GM11168 (cell line): ENCODE results near the gene SLC10A4.
"Not testable (repeated sequence)": the region's sequence is repeated elsewhere in the genome, so short reads cannot be mapped to it uniquely, and the experiment has no call there.

Source experiments
- in situ Hi-C: fragments of 300-500 bp; cut with MboI; formaldehyde crosslinking; loops from one replicate; pipeline ENCODE4 v1.12.0; 2022; ENCODE audit warnings: low sequenced_read_pairs; ENCODE audit not compliant: unreplicated experiment

SLC10A4 gene, protein sequence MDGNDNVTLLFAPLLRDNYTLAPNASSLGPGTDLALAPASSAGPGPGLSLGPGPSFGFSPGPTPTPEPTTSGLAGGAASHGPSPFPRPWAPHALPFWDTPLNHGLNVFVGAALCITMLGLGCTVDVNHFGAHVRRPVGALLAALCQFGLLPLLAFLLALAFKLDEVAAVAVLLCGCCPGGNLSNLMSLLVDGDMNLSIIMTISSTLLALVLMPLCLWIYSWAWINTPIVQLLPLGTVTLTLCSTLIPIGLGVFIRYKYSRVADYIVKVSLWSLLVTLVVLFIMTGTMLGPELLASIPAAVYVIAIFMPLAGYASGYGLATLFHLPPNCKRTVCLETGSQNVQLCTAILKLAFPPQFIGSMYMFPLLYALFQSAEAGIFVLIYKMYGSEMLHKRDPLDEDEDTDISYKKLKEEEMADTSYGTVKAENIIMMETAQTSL

DNA sequence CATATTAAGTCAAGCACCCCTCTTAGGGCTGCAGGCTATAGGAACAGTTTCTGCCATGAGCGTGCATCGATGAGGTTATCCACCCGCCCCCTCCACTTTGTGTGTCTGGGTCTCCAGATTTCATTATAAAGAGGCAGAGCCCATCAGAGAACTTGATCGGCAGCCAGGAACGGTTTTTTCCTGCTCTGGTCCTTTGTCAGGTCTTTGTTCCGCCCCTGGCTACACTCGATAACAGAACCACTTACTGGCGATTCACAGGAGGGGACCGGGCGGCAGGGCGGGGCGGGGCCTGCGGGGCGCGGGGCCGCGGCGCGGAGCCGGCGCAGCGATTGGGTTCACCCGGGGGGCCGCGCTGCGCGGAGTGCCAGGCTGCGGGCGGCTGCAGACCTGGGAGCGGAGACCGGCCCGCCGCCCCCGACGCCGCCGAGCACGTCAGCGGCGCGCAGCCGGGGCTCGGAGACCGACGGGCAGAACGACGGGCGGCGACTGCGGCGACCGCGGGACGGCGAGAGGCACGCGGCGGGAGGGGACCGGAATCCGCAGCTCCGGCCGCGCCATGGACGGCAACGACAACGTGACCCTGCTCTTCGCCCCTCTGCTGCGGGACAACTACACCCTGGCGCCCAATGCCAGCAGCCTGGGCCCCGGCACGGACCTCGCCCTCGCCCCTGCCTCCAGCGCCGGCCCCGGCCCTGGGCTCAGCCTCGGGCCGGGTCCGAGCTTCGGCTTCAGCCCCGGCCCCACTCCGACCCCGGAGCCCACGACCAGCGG, at the start of gene SLC10A4:
TSS of gene SLC10A4 (plus strand) at position 338 of the 771 bp plus-strand sequence. CDS start at position 557, 219 bp downstream.
- in situ Hi-C loops, result no loop called here

DNA sequence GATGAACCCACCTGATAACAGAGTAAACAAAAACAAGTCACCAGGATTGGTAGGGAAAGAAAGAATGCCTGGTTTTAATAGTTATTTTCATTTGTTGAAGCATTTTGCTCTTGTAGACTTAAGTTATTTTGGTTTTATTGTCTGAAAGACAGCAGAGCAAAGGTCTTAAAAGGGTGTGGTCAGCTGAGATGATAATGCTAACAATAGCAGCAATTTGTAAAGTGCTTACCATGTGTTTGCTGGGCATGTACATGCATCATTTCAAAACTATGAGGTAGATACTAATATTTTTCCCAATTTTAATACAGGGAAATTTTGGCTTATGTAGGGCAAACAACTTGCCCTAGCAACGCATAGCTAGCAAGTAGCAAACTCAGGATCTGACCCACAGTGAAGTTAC, 46.8 kb upstream of the SLC10A4 start:
- in situ Hi-C loops, result no loop called here

DNA sequence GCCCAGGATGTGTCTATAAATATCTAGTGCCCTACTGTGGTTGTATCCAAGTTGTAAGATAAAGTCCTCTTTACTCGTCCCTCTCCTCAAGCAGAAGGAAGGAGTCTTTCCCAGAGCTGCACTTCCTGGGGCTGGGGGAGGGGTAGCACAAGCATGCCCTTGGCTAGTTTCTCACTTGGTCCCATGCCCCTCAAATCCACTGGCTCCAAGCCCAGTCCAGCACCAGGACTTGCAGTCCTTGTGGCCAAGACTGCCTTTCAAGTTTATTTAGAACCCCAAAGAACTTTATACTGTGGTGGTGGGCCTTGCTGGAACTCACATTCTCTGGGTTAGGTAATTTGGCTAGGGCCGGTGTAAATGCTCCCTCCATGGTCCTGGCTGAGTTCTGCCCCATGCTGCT, 43.2 kb upstream of the SLC10A4 start:
- in situ Hi-C loops, result no loop called here

DNA sequence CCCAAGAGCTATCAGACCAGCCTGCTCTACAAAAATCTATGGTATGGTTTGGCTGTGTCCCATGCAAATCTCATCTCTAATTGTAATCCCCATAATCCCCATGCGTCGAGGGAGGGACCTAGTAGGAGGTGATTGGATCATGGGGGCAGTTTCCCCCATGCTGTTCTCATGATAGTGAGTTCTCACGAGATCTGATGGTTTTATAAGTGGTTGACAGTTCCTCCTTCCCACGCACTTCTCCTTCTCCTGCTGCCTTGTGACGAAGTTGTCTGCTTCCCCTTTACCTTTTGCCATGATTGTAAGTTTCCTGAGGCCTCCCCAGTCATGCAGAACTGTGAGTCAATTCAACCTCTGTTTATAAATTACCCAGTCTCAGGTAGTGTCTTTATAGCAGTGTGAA, 42.2 kb upstream of the SLC10A4 start:
- in situ Hi-C loops, result not testable (repeated sequence)

DNA sequence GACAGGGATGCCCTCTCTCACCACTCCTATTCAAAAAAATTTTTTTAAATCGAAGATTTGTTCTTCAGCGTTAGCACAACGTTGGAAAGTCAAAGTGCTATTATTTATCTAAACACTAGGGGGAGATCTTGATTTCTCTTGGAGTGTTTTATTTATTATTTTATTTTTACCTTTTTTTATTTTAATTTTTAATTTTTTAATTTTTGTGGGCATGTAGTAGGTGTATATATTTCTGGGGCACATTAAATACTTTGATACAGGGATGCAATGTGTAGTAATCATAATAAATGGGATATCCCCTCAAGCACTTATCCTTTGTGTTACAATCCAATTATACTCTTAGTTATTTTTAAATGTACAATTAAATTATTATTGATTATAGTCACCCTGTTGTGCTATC, 37.4 kb upstream of the SLC10A4 start:
- in situ Hi-C loops, result no loop called here

DNA sequence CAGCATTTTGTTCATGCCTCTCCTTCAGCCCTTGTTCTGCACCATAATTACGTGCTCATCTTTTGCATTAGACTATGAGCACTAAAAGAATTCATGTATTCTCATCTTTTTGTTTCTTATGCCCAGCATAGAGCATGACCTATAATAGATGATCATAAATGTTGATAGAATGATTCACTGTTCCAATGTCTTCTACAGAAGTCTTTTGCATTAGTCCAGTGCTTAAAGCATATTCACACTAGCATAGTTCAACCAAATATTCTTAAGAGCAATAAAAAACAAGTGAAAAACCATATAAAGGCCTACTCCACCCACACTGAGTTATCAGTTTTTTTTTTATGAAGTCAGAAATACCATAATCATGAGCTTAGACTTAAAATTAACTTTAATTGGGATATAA, 36.5 kb upstream of the SLC10A4 start:
- in situ Hi-C loops, result no loop called here

DNA sequence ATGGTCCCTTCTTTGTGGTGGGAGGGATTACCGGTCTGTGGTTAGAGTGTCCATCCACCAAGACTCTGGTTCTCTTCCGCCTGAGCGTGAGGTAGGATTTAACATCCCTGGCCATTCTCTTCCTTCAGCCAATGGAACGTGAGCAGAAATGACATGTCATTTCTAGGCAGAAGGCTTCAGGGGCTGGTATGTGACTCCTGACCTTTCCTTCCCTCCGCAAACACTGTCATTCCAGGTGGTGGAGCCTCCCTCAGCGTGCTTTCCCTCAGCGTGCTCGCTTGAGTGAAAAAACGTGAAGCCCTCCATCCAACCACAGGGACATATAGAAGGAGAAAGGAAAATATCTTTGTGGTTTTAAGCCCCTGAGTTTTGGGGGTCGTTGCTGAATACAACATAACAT, 34.0 kb upstream of the SLC10A4 start:
- in situ Hi-C loops, result no loop called here

DNA sequence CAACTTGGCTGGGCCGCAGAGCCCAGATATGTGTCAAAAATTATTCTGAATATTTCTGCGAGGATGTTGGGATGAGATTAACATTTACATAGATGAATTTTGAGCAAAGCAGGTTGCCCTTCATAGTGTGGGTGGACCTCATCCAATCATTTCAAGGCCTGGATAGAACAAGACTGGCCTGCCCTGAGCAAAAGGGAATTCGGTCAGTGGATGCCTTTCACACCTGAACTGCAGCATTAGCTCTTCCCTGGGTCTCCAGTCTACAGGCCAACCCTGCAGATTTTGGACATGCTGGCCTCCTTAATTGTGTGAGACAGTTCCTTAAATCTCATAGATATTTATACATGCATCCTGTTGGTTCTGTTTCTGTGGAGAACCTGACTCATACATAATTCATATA, 32.4 kb upstream of the SLC10A4 start:
- in situ Hi-C loops, result no loop called here

DNA sequence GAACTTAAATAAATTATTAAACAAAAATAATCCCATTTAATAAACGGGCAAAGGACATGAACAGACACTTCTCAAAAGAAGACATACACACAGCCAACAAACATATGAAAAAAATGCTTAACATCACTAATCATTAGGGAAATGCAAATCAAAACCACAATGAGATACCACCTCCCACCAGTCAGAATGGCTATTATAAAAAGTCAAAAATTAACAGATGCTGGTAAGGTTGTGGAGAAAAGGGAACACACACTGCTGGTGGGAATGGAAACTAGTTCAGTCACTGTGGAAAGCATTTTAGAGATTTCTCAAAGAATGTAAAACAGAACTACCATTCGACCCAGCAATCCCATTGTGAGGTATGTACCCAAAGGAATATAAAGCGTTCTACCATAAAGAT, 31.5 kb upstream of the SLC10A4 start:
- in situ Hi-C loops, result not testable (repeated sequence)

DNA sequence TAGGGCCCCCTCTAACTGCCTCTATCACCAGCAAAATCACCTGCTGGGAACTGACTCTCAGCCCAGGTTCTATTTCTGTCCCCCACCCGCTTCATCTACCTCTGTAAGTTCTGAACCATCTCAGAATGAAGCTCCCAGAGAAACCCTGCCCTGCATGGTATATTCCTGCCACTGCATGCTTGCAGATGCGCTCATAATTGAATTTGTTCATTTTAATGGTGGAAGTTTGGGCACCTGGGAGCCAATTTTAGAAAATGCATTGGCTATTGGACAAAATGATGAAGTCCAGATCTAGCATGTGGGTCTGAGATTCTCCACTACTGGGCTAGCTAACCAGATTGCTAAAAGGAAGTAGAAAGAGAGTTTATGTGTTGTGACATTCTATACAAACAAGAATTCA, 28.6 kb upstream of the SLC10A4 start:
- in situ Hi-C loops, result no loop called here

DNA sequence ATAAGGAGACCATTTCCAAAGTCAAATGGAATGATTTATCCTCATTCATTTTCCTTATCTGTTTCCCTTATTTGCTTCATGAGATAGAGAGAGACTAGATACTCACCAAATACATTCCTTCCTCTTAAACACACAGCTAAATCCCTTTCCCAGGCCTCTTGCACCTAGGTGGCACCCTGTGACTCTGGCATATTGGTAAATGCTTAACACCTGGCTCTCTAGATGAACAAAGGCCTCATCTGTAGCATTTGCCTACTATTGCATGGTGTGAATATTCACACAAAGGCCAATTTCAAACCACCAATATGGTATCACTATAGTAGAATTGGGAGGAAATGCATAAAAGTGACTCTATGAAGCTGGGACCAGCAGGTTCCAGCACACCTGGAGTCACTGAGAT, 22.1 kb upstream of the SLC10A4 start:
- in situ Hi-C loops, result no loop called here

DNA sequence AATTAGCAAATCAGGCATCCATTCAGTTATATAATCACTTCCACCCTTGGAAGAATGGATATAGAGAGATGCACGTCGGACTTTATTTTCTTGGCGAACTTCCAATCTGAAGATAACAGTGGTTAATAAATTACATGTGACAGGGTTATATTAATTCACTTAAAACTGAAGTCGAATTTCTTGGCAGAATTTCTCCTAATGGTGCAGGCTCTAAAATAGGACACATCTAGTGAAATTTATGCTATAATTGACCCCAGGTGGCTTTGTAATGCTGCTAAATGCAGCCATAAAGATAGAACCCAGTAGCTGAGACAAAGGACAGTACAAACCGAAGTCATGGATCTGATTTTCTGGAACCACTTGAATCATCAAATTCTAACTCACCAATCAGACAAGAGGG, 20.8 kb upstream of the SLC10A4 start:
- in situ Hi-C loops, result no loop called here

DNA sequence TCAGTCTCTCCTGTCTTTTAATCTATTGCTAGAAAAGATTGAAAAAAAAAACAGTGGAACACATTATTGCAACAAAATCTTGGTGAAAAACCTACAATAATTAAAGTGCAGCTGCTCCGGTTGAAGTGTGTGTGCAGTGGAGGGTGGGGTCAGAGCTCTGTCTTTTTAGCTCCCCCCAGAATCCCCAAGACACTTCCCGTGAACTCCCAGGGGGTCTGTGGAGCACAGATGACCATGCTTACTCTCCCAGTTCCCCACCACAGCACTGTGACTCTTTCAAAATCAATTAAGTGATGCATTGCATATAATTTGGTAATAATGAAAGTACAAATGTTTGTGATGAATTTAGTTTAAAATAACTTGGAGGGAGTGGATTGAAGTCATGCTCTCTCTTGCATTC, 15.7 kb upstream of the SLC10A4 start:
- in situ Hi-C loops, result no loop called here

DNA sequence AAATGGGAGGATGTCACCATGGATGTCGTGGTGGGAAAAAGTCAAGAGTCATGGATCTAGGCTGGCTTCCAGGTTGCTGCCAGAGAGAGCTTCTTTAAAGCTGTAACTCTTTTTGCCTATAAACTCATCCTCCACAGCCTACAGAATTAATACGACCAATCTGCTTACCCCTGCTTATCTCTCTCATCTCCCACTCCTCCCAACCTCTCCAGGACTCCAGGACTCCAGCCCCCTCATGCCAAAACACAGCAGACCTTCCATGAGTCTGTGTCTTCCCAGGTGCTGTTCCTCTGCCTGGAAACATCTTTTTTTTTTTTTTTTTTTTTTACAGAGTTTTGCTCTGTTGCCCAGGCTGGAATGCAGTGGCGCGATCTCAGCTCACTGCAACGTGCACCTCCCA, 15.3 kb upstream of the SLC10A4 start:
- in situ Hi-C loops, result no loop called here

DNA sequence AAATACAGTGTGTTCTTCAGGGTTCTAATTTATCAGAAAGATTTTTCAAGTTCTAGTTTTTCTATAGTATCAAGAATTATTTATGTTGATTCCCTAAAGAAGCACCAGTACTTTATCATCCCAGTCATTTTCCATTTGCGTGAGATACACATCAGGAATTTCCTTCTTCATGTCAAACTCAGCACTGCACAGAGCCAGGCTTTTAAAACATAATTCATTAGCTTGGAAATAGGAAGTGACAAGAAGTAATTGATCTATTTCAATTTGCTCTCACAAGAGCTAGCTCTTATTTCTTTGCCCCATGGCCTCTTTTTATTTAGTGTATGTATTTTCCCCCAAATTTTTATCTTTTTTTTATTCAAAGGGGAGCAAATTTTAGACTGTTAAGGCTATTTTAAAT, 13.0 kb upstream of the SLC10A4 start:
- in situ Hi-C loops, result no loop called here

DNA sequence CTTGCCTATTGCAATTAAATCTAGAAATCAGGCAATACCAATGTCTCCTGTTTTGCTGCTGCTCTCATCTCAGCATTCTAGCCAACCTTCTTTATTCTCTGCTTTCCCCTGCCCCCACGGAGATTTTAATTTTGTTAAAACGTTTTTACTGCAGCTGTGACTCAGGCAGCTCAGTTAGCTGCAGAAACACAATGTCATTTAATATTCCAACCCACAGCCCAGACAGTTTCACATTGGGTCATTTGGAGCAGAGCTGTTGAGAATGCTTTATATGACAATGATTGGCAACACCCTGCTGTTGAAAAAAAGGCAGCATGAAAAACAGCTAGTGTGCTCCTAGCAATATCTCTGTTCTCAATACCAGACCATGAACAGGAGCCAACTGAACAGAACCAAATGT, 12.6 kb upstream of the SLC10A4 start:
- in situ Hi-C loops, result no loop called here

DNA sequence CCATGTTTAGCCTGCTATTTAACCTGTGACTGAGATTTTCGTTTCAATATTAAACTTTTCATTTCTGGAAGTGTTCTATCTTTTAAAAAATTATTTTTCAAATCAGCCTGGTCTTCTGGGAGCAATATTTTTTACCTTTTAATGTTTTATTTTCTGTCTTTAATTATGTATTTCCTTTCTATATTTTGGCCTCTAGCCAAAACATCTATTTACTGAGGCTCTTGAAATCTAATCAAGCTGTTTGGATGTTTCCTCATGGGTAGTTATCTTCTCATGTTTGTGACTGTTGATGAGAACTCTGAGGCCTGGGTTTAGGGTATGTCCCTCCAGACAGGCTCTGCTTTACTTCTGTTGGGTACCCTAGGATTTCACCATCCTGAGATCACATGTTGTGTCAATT, 10.3 kb upstream of the SLC10A4 start:
- in situ Hi-C loops, result no loop called here

DNA sequence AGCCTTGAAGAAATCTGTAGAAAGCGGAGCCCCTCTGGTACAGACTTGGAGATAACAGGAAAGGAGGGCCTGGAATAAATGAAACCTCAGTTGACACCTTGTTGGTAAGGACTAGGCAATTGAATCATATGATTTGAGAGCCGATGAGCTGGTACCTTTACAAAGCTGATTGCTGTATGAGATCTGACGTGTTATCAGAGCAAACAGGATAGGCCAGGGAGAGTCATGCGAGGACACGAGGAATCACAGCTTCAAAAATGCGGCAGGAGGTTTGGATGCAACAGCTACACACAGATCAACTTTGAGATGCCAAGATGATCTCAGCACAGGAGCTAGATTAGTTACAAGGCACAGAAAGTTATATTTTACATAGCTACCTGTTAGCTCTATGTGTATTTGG, 7.4 kb upstream of the SLC10A4 start:
- in situ Hi-C loops, result no loop called here

DNA sequence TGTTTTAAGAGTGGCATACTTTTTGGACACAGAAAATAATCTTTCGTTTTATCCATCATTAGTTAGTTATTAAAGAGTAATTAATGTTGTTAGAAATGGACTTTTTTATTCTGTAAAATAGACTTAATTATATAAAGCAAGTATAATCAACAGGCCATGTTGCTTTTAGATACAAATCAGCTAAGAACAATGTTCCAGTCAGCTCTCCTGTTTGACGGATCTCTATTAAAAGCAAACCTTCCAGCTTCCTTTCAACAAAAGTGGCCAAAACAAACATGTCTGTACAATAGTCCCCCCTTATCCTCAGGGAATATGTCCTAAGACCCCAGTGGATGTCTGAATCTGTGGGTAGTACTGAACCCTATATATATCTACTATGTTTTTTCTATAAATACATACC, 4.9 kb upstream of the SLC10A4 start:
- in situ Hi-C loops, result no loop called here

DNA sequence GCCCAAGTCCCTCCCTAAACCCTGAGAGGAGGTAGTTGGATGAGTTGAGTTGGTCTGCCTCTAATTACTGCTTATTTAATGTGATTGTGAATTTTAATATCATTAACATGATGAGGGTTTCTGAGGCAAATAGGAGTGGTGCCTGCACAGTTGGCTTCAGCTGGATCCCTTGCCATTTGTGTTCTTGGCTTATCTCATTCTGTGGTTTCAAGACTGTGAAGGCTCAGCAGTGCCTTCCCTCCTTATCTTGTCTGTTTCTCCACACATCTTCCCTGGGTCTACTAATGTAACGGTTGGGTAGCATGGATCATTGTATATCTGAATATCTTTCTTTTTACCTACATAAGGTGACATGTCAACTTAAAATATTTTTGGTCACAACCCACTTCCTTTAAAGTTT, 1.6 kb upstream of the SLC10A4 start:
- in situ Hi-C loops, result no loop called here

DNA sequence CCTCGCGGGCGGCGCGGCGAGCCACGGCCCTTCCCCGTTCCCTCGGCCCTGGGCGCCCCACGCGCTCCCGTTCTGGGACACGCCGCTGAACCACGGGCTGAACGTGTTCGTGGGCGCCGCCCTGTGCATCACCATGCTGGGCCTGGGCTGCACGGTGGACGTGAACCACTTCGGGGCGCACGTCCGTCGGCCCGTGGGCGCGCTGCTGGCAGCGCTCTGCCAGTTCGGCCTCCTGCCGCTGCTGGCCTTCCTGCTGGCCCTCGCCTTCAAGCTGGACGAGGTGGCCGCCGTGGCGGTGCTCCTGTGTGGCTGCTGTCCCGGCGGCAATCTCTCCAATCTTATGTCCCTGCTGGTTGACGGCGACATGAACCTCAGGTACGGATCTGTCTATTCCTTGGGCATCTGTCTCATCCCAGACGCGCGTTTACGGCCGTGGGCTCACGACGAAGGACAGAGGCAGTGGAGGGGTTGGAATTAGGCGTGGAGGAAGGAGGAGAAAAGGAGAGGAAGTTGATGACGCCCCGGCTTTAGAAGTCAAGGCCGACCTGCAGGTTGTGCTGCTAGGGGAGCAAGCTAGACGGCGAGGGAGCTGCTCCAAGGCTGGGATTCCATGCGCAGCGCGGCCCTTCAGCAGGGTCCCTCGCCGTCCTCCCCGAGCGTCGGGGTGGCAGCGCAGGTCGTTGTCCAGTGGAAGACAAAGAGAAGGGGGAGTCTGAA, 792 bp downstream of the SLC10A4 start:
- in situ Hi-C loops, result no loop called here
